ENCODE data around the gene SBF2.

DNA sequence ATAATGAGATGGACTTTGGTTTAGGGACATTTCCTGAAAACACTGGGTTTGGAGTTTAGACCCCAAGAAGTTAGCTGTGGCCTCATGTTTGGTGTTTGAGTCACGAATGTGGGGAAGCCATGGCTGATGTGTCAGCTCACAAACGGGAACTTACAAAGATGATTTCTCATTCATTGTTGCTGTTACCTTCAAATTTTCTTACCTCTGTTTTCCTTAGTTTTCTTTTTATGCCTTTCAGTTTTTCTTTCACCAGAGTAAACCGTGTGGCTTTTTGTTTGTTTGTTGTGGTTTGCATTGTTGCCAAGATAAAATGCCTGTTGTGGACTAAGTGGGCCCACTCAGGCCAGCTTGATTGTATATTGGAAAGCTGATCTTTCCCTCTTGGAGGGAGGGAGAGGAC is 541.0 kb downstream of the SBF2 start:
- TF ChIP-seq, protein P1, sequence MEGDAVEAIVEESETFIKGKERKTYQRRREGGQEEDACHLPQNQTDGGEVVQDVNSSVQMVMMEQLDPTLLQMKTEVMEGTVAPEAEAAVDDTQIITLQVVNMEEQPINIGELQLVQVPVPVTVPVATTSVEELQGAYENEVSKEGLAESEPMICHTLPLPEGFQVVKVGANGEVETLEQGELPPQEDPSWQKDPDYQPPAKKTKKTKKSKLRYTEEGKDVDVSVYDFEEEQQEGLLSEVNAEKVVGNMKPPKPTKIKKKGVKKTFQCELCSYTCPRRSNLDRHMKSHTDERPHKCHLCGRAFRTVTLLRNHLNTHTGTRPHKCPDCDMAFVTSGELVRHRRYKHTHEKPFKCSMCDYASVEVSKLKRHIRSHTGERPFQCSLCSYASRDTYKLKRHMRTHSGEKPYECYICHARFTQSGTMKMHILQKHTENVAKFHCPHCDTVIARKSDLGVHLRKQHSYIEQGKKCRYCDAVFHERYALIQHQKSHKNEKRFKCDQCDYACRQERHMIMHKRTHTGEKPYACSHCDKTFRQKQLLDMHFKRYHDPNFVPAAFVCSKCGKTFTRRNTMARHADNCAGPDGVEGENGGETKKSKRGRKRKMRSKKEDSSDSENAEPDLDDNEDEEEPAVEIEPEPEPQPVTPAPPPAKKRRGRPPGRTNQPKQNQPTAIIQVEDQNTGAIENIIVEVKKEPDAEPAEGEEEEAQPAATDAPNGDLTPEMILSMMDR (IDR thresholded peaks at IDR 0.05; ENCODE audit: low read length): no peak
- TF ChIP-seq EZH2 (IDR thresholded peaks at IDR 0.05; ENCODE audit: borderline replicate concordance, low read length): no peak

All from OCI-LY1 (cell line).